Measurements from ENCODE around the gene MTHFSD.

MTHFSD gene

GRCh38 chr16:86521236-86522197 lies 33.5 kb downstream of the MTHFSD start:
- H3K4me3 Mint-ChIP-seq: no peak overlapping the region
- H3K9me3 Mint-ChIP-seq: no peaks in the 10 kb centered on the region
- no peaks in the 10 kb centered on the region for H3K36me3 Mint-ChIP-seq (ENCODE audit: low read depth)
- H3K4me1 Mint-ChIP-seq: peaks cover 2% of the 10 kb centered on the region
- H3K27me3 Mint-ChIP-seq (ENCODE audit: low read depth): peaks cover 98% of the 10 kb centered on the region
- TF ChIP-seq, protein P1, sequence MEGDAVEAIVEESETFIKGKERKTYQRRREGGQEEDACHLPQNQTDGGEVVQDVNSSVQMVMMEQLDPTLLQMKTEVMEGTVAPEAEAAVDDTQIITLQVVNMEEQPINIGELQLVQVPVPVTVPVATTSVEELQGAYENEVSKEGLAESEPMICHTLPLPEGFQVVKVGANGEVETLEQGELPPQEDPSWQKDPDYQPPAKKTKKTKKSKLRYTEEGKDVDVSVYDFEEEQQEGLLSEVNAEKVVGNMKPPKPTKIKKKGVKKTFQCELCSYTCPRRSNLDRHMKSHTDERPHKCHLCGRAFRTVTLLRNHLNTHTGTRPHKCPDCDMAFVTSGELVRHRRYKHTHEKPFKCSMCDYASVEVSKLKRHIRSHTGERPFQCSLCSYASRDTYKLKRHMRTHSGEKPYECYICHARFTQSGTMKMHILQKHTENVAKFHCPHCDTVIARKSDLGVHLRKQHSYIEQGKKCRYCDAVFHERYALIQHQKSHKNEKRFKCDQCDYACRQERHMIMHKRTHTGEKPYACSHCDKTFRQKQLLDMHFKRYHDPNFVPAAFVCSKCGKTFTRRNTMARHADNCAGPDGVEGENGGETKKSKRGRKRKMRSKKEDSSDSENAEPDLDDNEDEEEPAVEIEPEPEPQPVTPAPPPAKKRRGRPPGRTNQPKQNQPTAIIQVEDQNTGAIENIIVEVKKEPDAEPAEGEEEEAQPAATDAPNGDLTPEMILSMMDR (IDR thresholded peaks at IDR 0.05; ENCODE audit: unreplicated experiment in 3 of 3): no peak
- H3K27ac Mint-ChIP-seq: no peak overlapping the region

DNA sequence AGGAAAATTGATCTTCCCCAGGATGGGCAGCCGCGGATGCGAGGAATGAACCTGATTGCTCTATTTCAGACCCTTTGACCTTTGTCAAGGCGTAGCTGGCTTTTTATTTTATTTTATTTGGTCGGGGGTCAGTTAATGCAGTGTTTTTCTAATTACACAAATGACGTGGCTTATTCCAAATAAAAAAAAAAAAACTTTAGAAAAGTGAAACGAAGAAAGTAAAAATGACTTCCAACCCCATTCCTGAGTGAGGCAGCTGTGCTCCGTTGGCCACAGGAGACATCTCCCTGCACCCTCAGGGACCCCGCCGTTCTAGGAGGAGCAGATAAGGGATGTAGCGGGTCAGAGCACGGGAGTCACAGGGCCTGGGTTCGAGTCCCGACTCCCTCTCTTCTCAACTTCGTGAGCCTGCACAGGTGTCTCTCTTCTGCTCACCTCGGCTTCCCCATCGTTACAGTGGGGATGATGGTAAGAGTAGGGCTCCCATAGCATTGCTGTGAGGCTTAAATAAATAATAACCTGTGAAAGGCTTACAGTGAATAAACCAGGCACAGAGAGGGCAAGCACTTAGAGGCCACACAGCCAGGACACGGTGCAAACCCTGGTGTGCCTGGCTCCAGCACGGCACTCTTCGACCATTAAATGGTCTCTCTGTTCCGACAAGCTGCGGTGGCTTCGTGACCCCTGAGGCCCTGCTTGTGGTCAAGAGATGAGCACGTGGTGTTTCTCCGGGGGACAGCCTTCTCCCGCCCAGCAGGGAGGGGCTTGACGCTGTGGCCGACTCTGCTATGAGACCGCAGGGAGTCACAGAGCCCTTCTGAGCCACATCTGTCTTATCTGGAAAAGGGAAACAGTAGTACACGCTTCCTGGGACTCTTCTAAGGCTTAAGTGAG lies 34.5 kb downstream of the MTHFSD start:
- H3K4me1 Mint-ChIP-seq: peaks cover 5% of the 10 kb centered on the region
- H3K27me3 Mint-ChIP-seq (ENCODE audit: low read depth): peaks cover 98% of the 10 kb centered on the region
- H3K36me3 Mint-ChIP-seq (ENCODE audit: low read depth): no peaks in the 10 kb centered on the region
- no peaks in the 10 kb centered on the region for H3K9me3 Mint-ChIP-seq
- TF ChIP-seq, protein P1 (IDR thresholded peaks at IDR 0.05; ENCODE audit: unreplicated experiment in 3 of 3): peak in 2 of 3 experiments; percentile 3 to 17
- no peak overlapping the region for H3K27ac Mint-ChIP-seq
- H3K4me3 Mint-ChIP-seq: no peak overlapping the region

- H3K4me1 Mint-ChIP-seq: peaks cover 5% of the 10 kb centered on the region
- no peaks in the 10 kb centered on the region for H3K9me3 Mint-ChIP-seq
- no peak overlapping the region for H3K27ac Mint-ChIP-seq
- peak overlapping the region in 1 of 3 experiments; percentile 53 for H3K4me3 Mint-ChIP-seq
- H3K27me3 Mint-ChIP-seq (ENCODE audit: low read depth): peaks cover 99% of the 10 kb centered on the region
- TF ChIP-seq, protein P1 (IDR thresholded peaks at IDR 0.05; ENCODE audit: unreplicated experiment in 3 of 3): peak; percentile 91 to 97 (median 96)
- H3K36me3 Mint-ChIP-seq (ENCODE audit: low read depth): no peaks in the 10 kb centered on the region
Measured at GRCh38 chr16:86519649-86520316, 35.3 kb downstream of the MTHFSD start.

- H3K4me3 Mint-ChIP-seq: no peak overlapping the region
- peaks cover 100% of the 10 kb centered on the region for H3K27me3 Mint-ChIP-seq (ENCODE audit: low read depth)
- H3K27ac Mint-ChIP-seq: no peak overlapping the region
- TF ChIP-seq, protein P1 (IDR thresholded peaks at IDR 0.05; ENCODE audit: unreplicated experiment in 3 of 3): no peak
- no peaks in the 10 kb centered on the region for H3K36me3 Mint-ChIP-seq (ENCODE audit: low read depth)
- no peaks in the 10 kb centered on the region for H3K9me3 Mint-ChIP-seq
- peaks cover 5% of the 10 kb centered on the region for H3K4me1 Mint-ChIP-seq
Measured at GRCh38 chr16:86519007-86519648, 35.9 kb downstream of the MTHFSD start.

DNA sequence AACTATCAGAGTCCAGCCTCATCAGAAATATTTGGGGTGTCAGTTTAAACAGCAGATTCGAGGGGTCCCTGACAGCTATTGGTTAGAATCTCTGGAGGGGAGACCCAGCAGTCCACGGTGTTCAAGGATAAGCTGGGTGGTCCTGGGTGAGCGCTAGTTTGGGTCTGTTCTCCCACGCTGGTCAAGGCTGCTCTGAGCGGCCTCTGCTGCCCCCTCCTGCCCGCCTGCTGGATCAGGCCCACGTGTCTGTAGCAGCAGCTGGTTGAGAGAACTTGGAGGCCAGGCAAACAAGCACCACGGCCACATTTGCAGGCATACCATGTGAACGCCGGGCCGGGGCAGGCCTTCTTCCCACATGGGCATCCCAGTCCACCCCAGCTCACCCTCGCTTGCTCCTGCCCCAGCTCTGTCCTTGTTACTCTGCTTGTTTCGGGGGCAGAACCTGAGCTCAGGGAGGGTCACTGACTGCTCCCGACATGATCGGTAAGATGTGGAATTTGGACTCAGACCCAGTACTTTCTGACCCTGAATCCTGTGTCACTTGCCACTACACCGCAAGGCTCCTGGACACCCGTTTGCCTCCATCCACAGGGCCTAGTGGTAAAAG lies 37.3 kb downstream of the MTHFSD start:
- H3K27ac Mint-ChIP-seq: no peak overlapping the region
- H3K4me1 Mint-ChIP-seq: peaks cover 5% of the 10 kb centered on the region
- H3K36me3 Mint-ChIP-seq (ENCODE audit: low read depth): no peaks in the 10 kb centered on the region
- H3K4me3 Mint-ChIP-seq: no peak overlapping the region
- TF ChIP-seq, protein P1 (IDR thresholded peaks at IDR 0.05; ENCODE audit: unreplicated experiment in 3 of 3): peak; percentile 76 to 83 (median 82)
- peaks cover 100% of the 10 kb centered on the region for H3K27me3 Mint-ChIP-seq (ENCODE audit: low read depth)
- H3K9me3 Mint-ChIP-seq: no peaks in the 10 kb centered on the region

Measured in nephron (organoid).